ENCODE results near the gene PITPNB. TPM values are rescaled to one million over a fixed set of nuclear protein-coding genes. Genes with fewer than 3 reads are reported as not detected.

PITPNB gene
- total RNA-seq, 1 donor from 2014 or later: 74.4 TPM

DNA sequence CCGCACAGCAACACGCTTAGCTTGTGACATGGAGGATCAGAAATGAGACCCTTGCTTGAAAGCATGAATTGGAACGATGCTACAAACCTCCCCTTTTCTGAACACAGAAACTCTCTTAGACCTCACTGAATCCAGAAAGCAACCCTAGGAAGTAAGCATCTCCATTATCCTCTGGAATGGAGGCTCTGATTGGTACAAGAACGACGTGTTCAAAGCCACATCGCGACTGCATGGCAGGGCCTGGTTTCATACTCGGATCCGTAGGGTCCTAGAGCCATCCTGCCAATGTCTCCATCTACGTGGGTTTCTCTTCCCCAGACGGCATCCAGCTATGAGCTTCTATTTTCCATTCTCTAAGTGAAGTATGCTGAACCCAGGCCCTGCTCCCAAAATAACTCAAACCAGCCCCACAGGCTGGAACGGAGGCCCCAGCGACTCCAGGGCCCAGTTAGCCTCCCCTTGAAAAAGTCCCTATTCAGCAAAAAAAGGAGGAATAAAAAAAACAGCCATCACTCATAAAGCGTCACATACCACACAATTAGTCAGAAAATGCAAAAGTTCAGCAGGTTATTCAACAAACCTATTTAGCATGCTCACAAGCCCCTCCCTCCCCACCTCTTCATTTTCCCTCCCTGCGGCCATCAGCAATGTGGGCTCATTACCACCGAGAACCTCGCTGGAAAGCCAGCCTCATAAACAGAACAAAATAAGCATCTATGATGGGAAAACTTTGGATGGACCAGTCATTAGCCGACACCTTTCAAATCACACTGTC lies 110.4 kb downstream of the PITPNB start:
- Mint-ChIP-seq H3K9me3 (ENCODE audit: low read depth) (no peaks in the 10 kb centered on the region), H3K36me3 (ENCODE audit: insufficient read depth) (no peaks in the 10 kb centered on the region), H3K4me1 (ENCODE audit: low read depth) (peaks cover 3% of the 10 kb centered on the region), H3K27me3 (peaks cover 65% of the 10 kb centered on the region), H3K4me3 (ENCODE audit: low read depth) (no peak overlapping the region), H3K27ac (no peak overlapping the region)
- TF ChIP-seq, protein P1, sequence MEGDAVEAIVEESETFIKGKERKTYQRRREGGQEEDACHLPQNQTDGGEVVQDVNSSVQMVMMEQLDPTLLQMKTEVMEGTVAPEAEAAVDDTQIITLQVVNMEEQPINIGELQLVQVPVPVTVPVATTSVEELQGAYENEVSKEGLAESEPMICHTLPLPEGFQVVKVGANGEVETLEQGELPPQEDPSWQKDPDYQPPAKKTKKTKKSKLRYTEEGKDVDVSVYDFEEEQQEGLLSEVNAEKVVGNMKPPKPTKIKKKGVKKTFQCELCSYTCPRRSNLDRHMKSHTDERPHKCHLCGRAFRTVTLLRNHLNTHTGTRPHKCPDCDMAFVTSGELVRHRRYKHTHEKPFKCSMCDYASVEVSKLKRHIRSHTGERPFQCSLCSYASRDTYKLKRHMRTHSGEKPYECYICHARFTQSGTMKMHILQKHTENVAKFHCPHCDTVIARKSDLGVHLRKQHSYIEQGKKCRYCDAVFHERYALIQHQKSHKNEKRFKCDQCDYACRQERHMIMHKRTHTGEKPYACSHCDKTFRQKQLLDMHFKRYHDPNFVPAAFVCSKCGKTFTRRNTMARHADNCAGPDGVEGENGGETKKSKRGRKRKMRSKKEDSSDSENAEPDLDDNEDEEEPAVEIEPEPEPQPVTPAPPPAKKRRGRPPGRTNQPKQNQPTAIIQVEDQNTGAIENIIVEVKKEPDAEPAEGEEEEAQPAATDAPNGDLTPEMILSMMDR (IDR thresholded peaks at IDR 0.05; ENCODE audit: unreplicated experiment): no peak
- DNase-seq (ENCODE audit: low spot score, unreplicated experiment): no peak

DNA sequence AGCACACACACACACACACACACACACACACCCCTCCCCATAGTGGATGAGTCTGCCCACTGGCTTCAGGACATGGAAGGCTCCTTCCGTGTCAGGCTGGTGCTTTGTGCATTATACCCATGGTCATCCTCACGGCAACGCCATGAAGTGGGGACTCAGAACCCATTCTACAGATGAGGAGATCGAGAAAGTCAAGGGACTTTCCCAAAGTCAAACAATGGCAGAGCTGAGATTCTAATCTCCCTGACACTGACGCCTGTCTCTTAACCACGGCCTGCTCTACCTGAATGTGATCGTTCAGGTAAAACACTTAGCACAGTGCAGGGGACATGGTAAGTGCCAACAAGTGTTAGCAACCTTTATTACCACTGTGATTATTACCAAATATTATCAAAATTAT lies 113.2 kb downstream of the PITPNB start:
- peaks cover 62% of the 10 kb centered on the region for H3K27me3 Mint-ChIP-seq
- H3K4me3 Mint-ChIP-seq (ENCODE audit: low read depth): no peak overlapping the region
- H3K27ac Mint-ChIP-seq: no peak overlapping the region
- TF ChIP-seq, protein P1 (IDR thresholded peaks at IDR 0.05; ENCODE audit: unreplicated experiment): no peak
- no peaks in the 10 kb centered on the region for H3K36me3 Mint-ChIP-seq (ENCODE audit: insufficient read depth)
- no peaks in the 10 kb centered on the region for H3K9me3 Mint-ChIP-seq (ENCODE audit: low read depth)
- H3K4me1 Mint-ChIP-seq (ENCODE audit: low read depth): peaks cover 11% of the 10 kb centered on the region
- no peak for DNase-seq (ENCODE audit: low spot score, unreplicated experiment)

DNA sequence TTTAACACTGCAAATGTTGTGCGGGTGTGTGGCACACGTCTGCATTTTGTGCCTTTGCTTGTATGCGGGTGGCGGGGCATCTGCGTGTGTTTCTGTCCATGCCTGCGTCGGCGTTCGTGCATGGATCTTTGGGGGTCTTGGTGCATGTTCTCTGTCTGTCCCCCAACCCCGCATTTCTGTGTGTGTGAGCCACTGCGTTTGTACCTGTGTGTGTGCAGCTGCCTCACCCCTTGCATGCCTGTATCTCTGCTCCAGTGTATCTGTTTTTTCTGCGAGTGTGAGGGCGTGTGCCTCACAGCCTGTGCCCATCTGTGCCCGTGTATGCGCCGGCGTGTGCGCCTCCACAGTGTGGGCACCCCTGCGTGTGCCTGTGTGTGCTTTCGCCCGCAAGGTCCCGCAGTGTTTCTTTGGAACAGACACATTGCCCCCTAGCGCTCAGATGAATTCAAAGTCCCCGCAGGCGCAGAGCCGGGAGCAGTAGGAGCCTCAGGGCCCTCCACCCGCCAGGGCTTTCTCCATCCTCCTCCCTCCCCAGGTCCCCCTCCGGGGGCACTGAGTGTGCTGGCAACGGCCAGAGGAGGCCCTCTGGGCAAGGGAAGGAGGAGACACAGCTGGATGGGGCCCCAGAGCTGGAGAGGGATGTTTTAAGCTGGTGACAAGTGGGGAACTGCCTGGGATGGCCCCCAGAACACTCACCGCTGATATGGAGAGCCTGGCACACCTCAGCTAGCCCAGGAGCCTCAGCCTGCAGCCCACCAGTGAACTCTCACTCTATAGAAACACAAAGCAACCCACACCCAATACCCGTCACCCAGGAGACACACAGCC lies 114.4 kb downstream of the PITPNB start:
- Mint-ChIP-seq H3K27ac (no peak overlapping the region), H3K27me3 (peaks cover 56% of the 10 kb centered on the region), H3K36me3 (ENCODE audit: insufficient read depth) (no peaks in the 10 kb centered on the region), H3K9me3 (ENCODE audit: low read depth) (no peaks in the 10 kb centered on the region), H3K4me1 (ENCODE audit: low read depth) (peaks cover 9% of the 10 kb centered on the region), H3K4me3 (ENCODE audit: low read depth) (no peak overlapping the region)
- TF ChIP-seq, protein P1 (IDR thresholded peaks at IDR 0.05; ENCODE audit: unreplicated experiment): peak; percentile 72
- DNase-seq (ENCODE audit: low spot score, unreplicated experiment): peak; percentile 57

DNA sequence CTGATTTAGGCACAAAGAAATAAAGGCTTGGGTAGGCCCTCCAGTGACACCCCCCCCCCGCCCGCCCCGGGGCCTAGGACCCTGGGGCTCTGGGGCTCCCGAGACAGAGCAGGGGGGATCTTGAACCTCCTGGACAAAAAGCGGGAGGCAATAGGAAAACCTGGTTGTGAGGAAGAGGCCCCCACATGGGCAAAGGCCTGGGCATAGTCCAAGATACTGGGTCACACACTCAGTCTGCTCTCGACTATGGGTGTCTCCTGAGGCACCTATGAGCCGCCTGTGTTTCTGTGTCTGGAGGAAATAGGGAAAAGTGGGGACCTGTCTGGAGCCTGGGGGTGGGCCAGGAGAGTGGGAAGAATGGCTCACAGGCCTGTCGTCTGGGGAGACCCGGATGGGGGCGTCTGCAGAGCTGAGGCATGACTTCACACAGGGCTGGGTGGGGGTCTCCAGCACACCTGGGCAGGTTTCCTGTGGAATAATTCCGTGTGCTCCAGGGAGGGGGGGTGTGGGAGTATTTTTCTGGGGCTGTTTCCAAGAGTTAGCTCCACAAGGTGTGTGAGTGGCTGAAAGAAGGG lies 115.1 kb downstream of the PITPNB start:
- peaks cover 9% of the 10 kb centered on the region for H3K4me1 Mint-ChIP-seq (ENCODE audit: low read depth)
- H3K36me3 Mint-ChIP-seq (ENCODE audit: insufficient read depth): no peaks in the 10 kb centered on the region
- H3K9me3 Mint-ChIP-seq (ENCODE audit: low read depth): no peaks in the 10 kb centered on the region
- no peak overlapping the region for H3K4me3 Mint-ChIP-seq (ENCODE audit: low read depth)
- no peak for DNase-seq (ENCODE audit: low spot score, unreplicated experiment)
- H3K27ac Mint-ChIP-seq: no peak overlapping the region
- peaks cover 54% of the 10 kb centered on the region for H3K27me3 Mint-ChIP-seq
- TF ChIP-seq, protein P1 (IDR thresholded peaks at IDR 0.05; ENCODE audit: unreplicated experiment): no peak

DNA sequence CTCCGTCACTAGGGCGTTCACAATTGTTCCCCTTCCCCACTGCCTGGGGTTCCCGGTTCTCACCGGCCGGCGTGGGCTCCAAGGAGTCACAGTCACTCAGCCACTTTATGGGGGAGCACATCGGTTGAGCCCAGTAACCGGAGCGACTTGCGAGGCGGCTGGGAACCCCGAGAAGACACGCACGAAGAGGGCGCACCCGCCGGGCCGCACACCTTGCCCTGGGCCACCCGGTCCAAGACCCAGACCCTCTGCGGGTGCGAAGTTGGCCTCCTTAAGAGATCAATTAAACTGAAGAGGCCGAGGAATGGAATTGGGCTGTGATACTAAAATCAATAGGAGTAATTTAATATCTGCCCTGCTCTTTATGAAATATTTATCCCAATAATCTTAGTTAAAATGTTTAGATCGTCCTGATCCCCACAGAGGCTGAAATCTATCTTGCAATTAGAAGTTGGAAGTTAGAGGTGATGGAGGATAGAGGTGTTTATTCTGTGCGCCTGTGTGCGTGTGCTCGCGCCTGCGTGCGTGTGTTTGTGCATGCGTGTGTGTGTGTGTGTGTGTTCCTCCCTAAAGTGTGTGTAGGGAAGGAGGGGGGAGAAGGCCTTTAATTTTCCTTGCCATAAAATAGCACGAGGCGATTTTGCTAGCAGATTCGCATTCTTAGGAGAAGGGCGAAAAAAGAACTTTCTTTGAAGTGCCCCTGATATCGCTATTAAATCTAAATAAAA lies 116.5 kb downstream of the PITPNB start:
- Mint-ChIP-seq H3K4me1 (ENCODE audit: low read depth) (peaks cover 11% of the 10 kb centered on the region), H3K9me3 (ENCODE audit: low read depth) (no peaks in the 10 kb centered on the region), H3K4me3 (ENCODE audit: low read depth) (peak overlapping the region; percentile 78), H3K27ac (peak overlapping the region; percentile 80), H3K27me3 (peaks cover 46% of the 10 kb centered on the region), H3K36me3 (ENCODE audit: insufficient read depth) (no peaks in the 10 kb centered on the region)
- DNase-seq (ENCODE audit: low spot score, unreplicated experiment): no peak
- TF ChIP-seq, protein P1 (IDR thresholded peaks at IDR 0.05; ENCODE audit: unreplicated experiment): no peak
